HG03060 (cell line): ENCODE data around the gene CAMKMT.

Experiments used
- ATAC-seq: cut with Tn5 transposase; IDR thresholded peaks from one replicate; pipeline ENCODE4 v1.9.1; 2021; ENCODE audit warnings: low read depth, moderate number of reproducible peaks; ENCODE audit not compliant: unreplicated experiment

CAMKMT gene

GRCh38 chr2:44810892-44811530 lies 449.3 kb downstream of the CAMKMT start:
- ATAC-seq: no peak

- no peak for ATAC-seq
Observed at GRCh38 chr2:44813165-44813564, 451.4 kb downstream of the CAMKMT start.

- ATAC-seq: no peak
Observed at GRCh38 chr2:44813658-44814057, 451.9 kb downstream of the CAMKMT start.

GRCh38 chr2:44817256-44817655 lies 455.5 kb downstream of the CAMKMT start:
- ATAC-seq: no peak

- ATAC-seq: no peak
Observed at GRCh38 chr2:44817673-44818335, 456.1 kb downstream of the CAMKMT start.

GRCh38 chr2:44819061-44819460 lies 457.3 kb downstream of the CAMKMT start:
- ATAC-seq: no peak

- no peak for ATAC-seq
Observed at GRCh38 chr2:44821500-44821899, 459.8 kb downstream of the CAMKMT start.

GRCh38 chr2:44822174-44822573 lies 460.4 kb downstream of the CAMKMT start:
- no peak for ATAC-seq
